ENCODE results near the gene ITIH5. TPM values are rescaled to one million over a fixed set of nuclear protein-coding genes. Genes with fewer than 3 reads are reported as not detected.

The ITIH5 gene
- total RNA-seq, 3 donors from 2014 or later (not counting 1 experiment from before 2014, with no cell fraction given): not detected

GRCh38 chr10:7558036-7558435, 108.7 kb downstream of the ITIH5 start:
- no peak overlapping the region for H3K4me3 Mint-ChIP-seq
- intact Hi-C loops (cut with micrococcal nuclease): no loop called here
- H3K9me3 Mint-ChIP-seq: no peaks in the 10 kb centered on the region
- H3K9me3 ChIP-seq (ENCODE audit: control insufficient read depth, insufficient read depth, low read length): no peaks in the 10 kb centered on the region
- no peak overlapping the region for H3K27ac Mint-ChIP-seq
- no peak overlapping the region for H3K4me3 ChIP-seq (ENCODE audit: low read length)
- TF ChIP-seq CTCF (IDR thresholded peaks at IDR 0.05): no peak
- no peak for ATAC-seq
- no peak overlapping the region for H3K27ac ChIP-seq (ENCODE audit: low read length)
- H3K4me1 Mint-ChIP-seq: no peaks in the 10 kb centered on the region
- 91% methylated on average over 3 of the region's 3 CpGs for WGBS (ENCODE audit: insufficient coverage)
- H3K27me3 ChIP-seq (ENCODE audit: control insufficient read depth, insufficient read depth, low read length): no peaks in the 10 kb centered on the region
- no peaks in the 10 kb centered on the region for H3K36me3 Mint-ChIP-seq
- no peaks in the 10 kb centered on the region for H3K36me3 ChIP-seq (ENCODE audit: control insufficient read depth, insufficient read depth, low read length)
- H3K4me1 ChIP-seq (ENCODE audit: control insufficient read depth, insufficient read depth, low read length): no peaks in the 10 kb centered on the region
- no peak for DNase-seq
- peaks cover 13 to 17% of the 10 kb centered on the region in 2 donors for H3K27me3 Mint-ChIP-seq (ENCODE audit: low read depth in 2 of 2)

GRCh38 chr10:7553531-7553930, 113.2 kb downstream of the ITIH5 start:
- no peaks in the 10 kb centered on the region for H3K36me3 ChIP-seq (ENCODE audit: control insufficient read depth, insufficient read depth, low read length)
- H3K27me3 ChIP-seq (ENCODE audit: control insufficient read depth, insufficient read depth, low read length): no peaks in the 10 kb centered on the region
- ATAC-seq: no peak
- no peaks in the 10 kb centered on the region for H3K9me3 ChIP-seq (ENCODE audit: control insufficient read depth, insufficient read depth, low read length)
- DNase-seq: no peak
- Mint-ChIP-seq H3K27me3 (ENCODE audit: low read depth in 2 of 2) (peaks cover 8 to 17% of the 10 kb centered on the region in 2 donors), H3K4me3 (no peak overlapping the region), H3K36me3 (no peaks in the 10 kb centered on the region), H3K9me3 (no peaks in the 10 kb centered on the region), H3K4me1 (no peaks in the 10 kb centered on the region), H3K27ac (no peak overlapping the region)
- H3K4me1 ChIP-seq (ENCODE audit: control insufficient read depth, insufficient read depth, low read length): no peaks in the 10 kb centered on the region
- no peak for TF ChIP-seq CTCF (IDR thresholded peaks at IDR 0.05)
- no peak overlapping the region for H3K4me3 ChIP-seq (ENCODE audit: low read length)
- 92% methylated on average over 10 of the region's 10 CpGs for WGBS (ENCODE audit: insufficient coverage)
- H3K27ac ChIP-seq (ENCODE audit: low read length): no peak overlapping the region
- intact Hi-C loops (cut with micrococcal nuclease): no loop called here

GRCh38 chr10:7551950-7552716, 114.6 kb downstream of the ITIH5 start:
- Mint-ChIP-seq H3K9me3 (no peaks in the 10 kb centered on the region), H3K36me3 (no peaks in the 10 kb centered on the region), H3K27ac (no peak overlapping the region), H3K4me3 (no peak overlapping the region), H3K27me3 (ENCODE audit: low read depth in 2 of 2) (peaks cover 7 to 14% of the 10 kb centered on the region in 2 donors), H3K4me1 (no peaks in the 10 kb centered on the region)
- 89% methylated on average over 18 of the region's 18 CpGs for whole genome bisulfite sequencing (ENCODE audit: insufficient coverage)
- Histone ChIP-seq H3K36me3 (ENCODE audit: control insufficient read depth, insufficient read depth, low read length) (no peaks in the 10 kb centered on the region), H3K4me3 (ENCODE audit: low read length) (no peak overlapping the region), H3K4me1 (ENCODE audit: control insufficient read depth, insufficient read depth, low read length) (no peaks in the 10 kb centered on the region), H3K27ac (ENCODE audit: low read length) (no peak overlapping the region), H3K27me3 (ENCODE audit: control insufficient read depth, insufficient read depth, low read length) (no peaks in the 10 kb centered on the region), H3K9me3 (ENCODE audit: control insufficient read depth, insufficient read depth, low read length) (no peaks in the 10 kb centered on the region)
- no peak for ATAC-seq
- intact Hi-C loops (cut with micrococcal nuclease): no loop called here
- DNase-seq: no peak
- TF ChIP-seq CTCF (IDR thresholded peaks at IDR 0.05): no peak

GRCh38 chr10:7551289-7551688, 115.5 kb downstream of the ITIH5 start:
- Histone ChIP-seq H3K27me3 (ENCODE audit: control insufficient read depth, insufficient read depth, low read length) (no peaks in the 10 kb centered on the region), H3K9me3 (ENCODE audit: control insufficient read depth, insufficient read depth, low read length) (no peaks in the 10 kb centered on the region), H3K36me3 (ENCODE audit: control insufficient read depth, insufficient read depth, low read length) (no peaks in the 10 kb centered on the region), H3K4me1 (ENCODE audit: control insufficient read depth, insufficient read depth, low read length) (no peaks in the 10 kb centered on the region), H3K27ac (ENCODE audit: low read length) (no peak overlapping the region), H3K4me3 (ENCODE audit: low read length) (no peak overlapping the region)
- WGBS (ENCODE audit: insufficient coverage): 75% methylated on average over 6 of the region's 6 CpGs
- intact Hi-C loops (cut with micrococcal nuclease): no loop called here
- Mint-ChIP-seq H3K36me3 (no peaks in the 10 kb centered on the region), H3K4me1 (no peaks in the 10 kb centered on the region), H3K9me3 (no peaks in the 10 kb centered on the region), H3K4me3 (no peak overlapping the region), H3K27ac (no peak overlapping the region), H3K27me3 (ENCODE audit: low read depth in 2 of 2) (peaks cover 3 to 8% of the 10 kb centered on the region in 2 donors)
- TF ChIP-seq CTCF (IDR thresholded peaks at IDR 0.05): no peak
- ATAC-seq (no peak), DNase-seq (no peak)
